K562 (cell line): ENCODE measurements around the gene ODF4. TPM values are rescaled to one million over a fixed set of nuclear protein-coding genes. Genes with fewer than 3 reads are reported as not detected.

Experiments
- ATF7 ChIP-seq: fragments of 450-650 bp; IDR thresholded peaks from 2 replicates; pipeline ENCODE4 v1.7.1; 2014; ENCODE audit warnings: mild to moderate bottlenecking, moderate library complexity
- C11orf30 ChIP-seq: fragments of 450-650 bp; IDR thresholded peaks from 2 replicates; pipeline ENCODE4 v1.6.1; 2016; ENCODE audit warnings: low read depth, mild to moderate bottlenecking
- CC2D1A ChIP-seq: fragments of 450-650 bp; IDR thresholded peaks from 2 replicates; pipeline ENCODE4 v1.6.1; 2017; ENCODE audit warnings: mild to moderate bottlenecking
- ELF2 ChIP-seq: fragments of 250-450 bp; sonication (Bioruptor Pico); IDR thresholded peaks from 2 replicates; pipeline ENCODE4 v1.5.0; 2021; ENCODE audit warnings: mild to moderate bottlenecking
- ETV5 ChIP-seq: sonication (generic); formaldehyde crosslinking; IDR thresholded peaks from 2 replicates; pipeline ENCODE4 v1.4.0; 2020; ENCODE audit warnings: low read depth, mild to moderate bottlenecking, missing genetic modification reagents
- HBP1 ChIP-seq: fragments of 450-650 bp; formaldehyde crosslinking; IDR thresholded peaks from 2 replicates; pipeline ENCODE4 v1.4.0; 2022; ENCODE audit warnings: missing genetic modification characterization
- MBD2 ChIP-seq: sonication (generic); IDR thresholded peaks from 2 replicates; pipeline ENCODE4 v1.6.1; 2016; ENCODE audit warnings: low read depth, borderline replicate concordance
- NCOA2 ChIP-seq, 2 experiments: fragments of 450-650 bp; IDR thresholded peaks; 2 replicates each; pipeline ENCODE4 v1.6.1; 2018; ENCODE audit warnings: mild to moderate bottlenecking in 2 of 2, moderate library complexity in 1 of 2; ENCODE audit not compliant: partially characterized antibody in 2 of 2
- NR4A1 ChIP-seq, 2 experiments: fragments of 250-450 bp in 1 of 2; fragments of 450-650 bp in 1 of 2; sonication (Bioruptor Pico) in 1 of 2; IDR thresholded peaks; 2 replicates each; pipeline versions ENCODE4 v1.4.0 to v1.6.1; 2016 to 2020; ENCODE audit warnings: mild to moderate bottlenecking in 2 of 2, missing compliant biosample characterization in 1 of 2, missing genetic modification characterization in 1 of 2, moderate library complexity in 1 of 2
- PTBP1 ChIP-seq: fragments of 200-400 bp; formaldehyde crosslinking; IDR thresholded peaks from 2 replicates; pipeline ENCODE4 v1.6.1; 2017; ENCODE audit warnings: low read depth, low read length
- RBM25 ChIP-seq: fragments of 200-400 bp; formaldehyde crosslinking; IDR thresholded peaks from 2 replicates; pipeline ENCODE4 v1.6.1; 2018; ENCODE audit warnings: low read length, low read depth, moderate library complexity; ENCODE audit not compliant: severe bottlenecking
- TCFL5 ChIP-seq: fragments of 250-450 bp; sonication (Bioruptor Pico); conservative IDR thresholded peaks from 2 replicates; pipeline ENCODE4 v1.6.1; 2021; ENCODE audit warnings: mild to moderate bottlenecking, moderate library complexity, matching md5 sums
- XRCC4 ChIP-seq: IDR thresholded peaks from one replicate; pipeline ENCODE4 v1.6.1; 2011; ENCODE audit not compliant: insufficient read depth, insufficient read length; ENCODE audit errors: extremely low read depth
- YY1 ChIP-seq, 3 experiments: IDR thresholded peaks; 2 replicates each; pipeline ENCODE4 v1.6.1; 2011; ENCODE audit warnings: low read length in 2 of 3, mild to moderate bottlenecking in 2 of 3, moderate library complexity in 2 of 3, borderline replicate concordance in 1 of 3, control low read depth in 1 of 3, low read depth in 1 of 3; ENCODE audit not compliant: insufficient read depth in 3 of 3, insufficient replicate concordance in 2 of 3, control insufficient read depth in 1 of 3, insufficient read length in 1 of 3; ENCODE audit errors: extremely low read depth in 1 of 3
- ZBTB33 ChIP-seq: sonication (generic); formaldehyde crosslinking; IDR thresholded peaks from 2 replicates; pipeline ENCODE4 v1.8.1; 2023; ENCODE audit warnings: mild to moderate bottlenecking, missing genetic modification reagents
- ZNF444 ChIP-seq: fragments of 250-450 bp; sonication (Bioruptor Pico); IDR thresholded peaks from 2 replicates; pipeline ENCODE4 v1.4.0; 2020; ENCODE audit warnings: mild to moderate bottlenecking, moderate library complexity
- ZNF699 ChIP-seq: fragments of 250-450 bp; sonication (Bioruptor Pico); IDR thresholded peaks from 2 replicates; pipeline ENCODE4 v1.8.0; 2021; ENCODE audit warnings: mild to moderate bottlenecking, moderate library complexity; ENCODE audit not compliant: insufficient replicate concordance
- ZNF785 ChIP-seq: fragments of 250-450 bp; sonication (Bioruptor Pico); IDR thresholded peaks from 2 replicates; pipeline ENCODE4 v1.4.0; 2020; ENCODE audit warnings: mild to moderate bottlenecking
- polyA plus RNA-seq, 8 experiments: library from polyadenylated mRNA; depleted of rRNA in 4 of 8; stranded (reverse) in 5 of 8; unstranded in 3 of 8; fragments of >200 nt; fragmentation: Nextera tagmentation in 2 of 8; fragmentation: Illumina TruSeq in 1 of 8; extraction: Ambion mirVana in 2 of 8; extraction: Trizol in 1 of 8; gene quantifications; 2 replicates each; pipeline versions ENCODE4 v1.2.1 to v1.2.3, GENCODE V29; 2011 to 2014; ENCODE audit warnings: inconsistent platforms in 1 of 8, missing spikeins in 1 of 8
- total RNA-seq, 7 experiments: library from RNA; depleted of rRNA in 6 of 7; stranded (reverse); fragments of >200 nt in 6 of 7; fragmentation: Illumina TruSeq in 2 of 7; extraction: Trizol in 2 of 7; gene quantifications; 2 replicates each; pipeline versions ENCODE4 v1.2.1 to v1.2.3, GENCODE V29; 2011 to 2021; ENCODE audit warnings: low replicate concordance in 1 of 7
- TF ChIP-seq, protein P1 (sequence below): fragments of 200-400 bp; formaldehyde crosslinking; IDR thresholded peaks from 2 replicates; pipeline ENCODE4 v1.6.1; 2017; ENCODE audit warnings: mild to moderate bottlenecking, low read depth, low read length, moderate library complexity
- TF ChIP-seq, protein P2 (sequence below): fragments of 250-450 bp; sonication (Bioruptor Pico); IDR thresholded peaks from 2 replicates; pipeline ENCODE4 v1.4.0; 2020; ENCODE audit warnings: mild to moderate bottlenecking

ODF4 gene
- total and polyA plus RNA-seq, 9 of the 15 experiments (the other 6 are each of a cell fraction or from before 2014, with no cell fraction given), result not detected

DNA sequence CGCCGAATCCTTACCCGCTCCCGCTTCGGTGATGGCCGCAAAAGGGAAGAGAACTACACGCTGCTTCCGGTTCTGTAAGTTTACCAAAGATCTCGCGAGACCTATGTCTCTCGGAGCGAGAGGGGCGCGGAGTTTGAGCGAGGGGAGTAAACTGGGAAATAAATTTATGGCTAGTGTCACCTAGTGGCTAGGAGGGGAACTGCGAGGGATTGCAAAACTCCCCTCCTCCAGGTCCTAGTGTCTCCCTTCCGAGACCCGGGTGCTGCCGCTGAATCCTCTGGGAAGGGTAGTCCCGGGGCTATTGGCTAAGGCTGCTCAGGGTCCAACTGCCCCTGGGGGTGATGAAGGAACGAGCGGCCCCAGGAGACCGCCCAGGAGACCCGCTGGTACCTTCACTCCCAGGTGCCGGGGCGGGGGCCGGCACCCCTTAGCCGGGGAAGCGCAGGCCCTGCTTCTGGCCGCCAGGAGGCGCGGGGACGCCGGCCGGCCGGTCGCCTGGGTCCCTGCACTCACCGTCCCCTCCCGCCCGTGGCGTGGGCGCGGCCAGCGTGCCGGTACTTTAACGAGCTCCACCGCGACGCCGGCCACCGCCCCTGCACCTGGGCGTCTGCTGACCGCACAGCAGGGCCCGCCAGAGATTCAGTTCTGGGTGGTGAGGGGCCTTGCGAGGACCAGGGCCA is 43.6 kb downstream of the ODF4 start, which contains the start of gene RPL26 (continued):
- TF ChIP-seq YY1 (IDR thresholded peaks at IDR 0.05; ENCODE audit: borderline replicate concordance in 1 of 3, control insufficient read depth in 1 of 3, extremely low read depth in 1 of 3, insufficient read depth in 3 of 3, insufficient read length in 1 of 3, insufficient replicate concordance in 2 of 3, low read depth in 1 of 3, low read length in 2 of 3) (peak; percentile 41 to 90 (median 82)), ZNF699 (CRISPR knock-in tag) (no peak), NCOA2 (IDR thresholded peaks at IDR 0.05; ENCODE audit: partially characterized antibody in 2 of 2) (no peak), ZBTB33 (peak; percentile 46; the same call in 1 of the 2 replicates), C11orf30 (peak; percentile 68), ZNF444 (CRISPR knock-in tag) (no peak), XRCC4 (no peak), HBP1 (CRISPR knock-in tag) (no peak), MBD2 (no peak; the same call in none of the 2 replicates), RBM25 (no peak), CC2D1A (peak; percentile 85), ELF2 (peak; percentile 88), ZNF785 (CRISPR knock-in tag) (no peak), NR4A1 (CRISPR knock-in tag; IDR thresholded peaks at IDR 0.05) (no peak), NR4A1 (tag; IDR thresholded peaks at IDR 0.05) (0 out of 2 replicates have a peak, but pooled peaks have one; percentile 15), ETV5 (peak; percentile 59; the same call in 1 of the 2 replicates), PTBP1 (no peak), ATF7 (peak; percentile 69), TCFL5 (no peak)
- TF ChIP-seq, protein P1, sequence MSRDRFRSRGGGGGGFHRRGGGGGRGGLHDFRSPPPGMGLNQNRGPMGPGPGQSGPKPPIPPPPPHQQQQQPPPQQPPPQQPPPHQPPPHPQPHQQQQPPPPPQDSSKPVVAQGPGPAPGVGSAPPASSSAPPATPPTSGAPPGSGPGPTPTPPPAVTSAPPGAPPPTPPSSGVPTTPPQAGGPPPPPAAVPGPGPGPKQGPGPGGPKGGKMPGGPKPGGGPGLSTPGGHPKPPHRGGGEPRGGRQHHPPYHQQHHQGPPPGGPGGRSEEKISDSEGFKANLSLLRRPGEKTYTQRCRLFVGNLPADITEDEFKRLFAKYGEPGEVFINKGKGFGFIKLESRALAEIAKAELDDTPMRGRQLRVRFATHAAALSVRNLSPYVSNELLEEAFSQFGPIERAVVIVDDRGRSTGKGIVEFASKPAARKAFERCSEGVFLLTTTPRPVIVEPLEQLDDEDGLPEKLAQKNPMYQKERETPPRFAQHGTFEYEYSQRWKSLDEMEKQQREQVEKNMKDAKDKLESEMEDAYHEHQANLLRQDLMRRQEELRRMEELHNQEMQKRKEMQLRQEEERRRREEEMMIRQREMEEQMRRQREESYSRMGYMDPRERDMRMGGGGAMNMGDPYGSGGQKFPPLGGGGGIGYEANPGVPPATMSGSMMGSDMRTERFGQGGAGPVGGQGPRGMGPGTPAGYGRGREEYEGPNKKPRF, result no peak
- TF ChIP-seq, protein P2, sequence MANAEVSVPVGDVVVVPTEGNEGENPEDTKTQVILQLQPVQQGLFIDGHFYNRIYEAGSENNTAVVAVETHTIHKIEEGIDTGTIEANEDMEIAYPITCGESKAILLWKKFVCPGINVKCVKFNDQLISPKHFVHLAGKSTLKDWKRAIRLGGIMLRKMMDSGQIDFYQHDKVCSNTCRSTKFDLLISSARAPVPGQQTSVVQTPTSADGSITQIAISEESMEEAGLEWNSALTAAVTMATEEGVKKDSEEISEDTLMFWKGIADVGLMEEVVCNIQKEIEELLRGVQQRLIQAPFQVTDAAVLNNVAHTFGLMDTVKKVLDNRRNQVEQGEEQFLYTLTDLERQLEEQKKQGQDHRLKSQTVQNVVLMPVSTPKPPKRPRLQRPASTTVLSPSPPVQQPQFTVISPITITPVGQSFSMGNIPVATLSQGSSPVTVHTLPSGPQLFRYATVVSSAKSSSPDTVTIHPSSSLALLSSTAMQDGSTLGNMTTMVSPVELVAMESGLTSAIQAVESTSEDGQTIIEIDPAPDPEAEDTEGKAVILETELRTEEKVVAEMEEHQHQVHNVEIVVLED (CRISPR knock-in tag), result no peak
